HG03025 (cell line): ENCODE measurements around the gene ACSM3.
"Not testable (repeated sequence)": the region's sequence is repeated elsewhere in the genome, so short reads cannot be mapped to it uniquely, and the experiment has no call there.

ENCODE experiments used
- ATAC-seq: cut with Tn5 transposase; IDR thresholded peaks from one replicate; pipeline ENCODE4 v1.9.1; 2021; ENCODE audit warnings: mild to moderate bottlenecking, moderate library complexity; ENCODE audit not compliant: unreplicated experiment, low FRiP score

The ACSM3 gene

GRCh38 chr16:20803561-20804214 lies 39.9 kb downstream of the ACSM3 start:
- no peak for ATAC-seq

- not testable (repeated sequence) for ATAC-seq
These were observed 41.9 kb downstream of the ACSM3 start for GRCh38 chr16:20805684-20806167.

- peak; percentile 82 for ATAC-seq
These were observed 42.6 kb downstream of the ACSM3 start, which contains the start of the genes ERI2 and REXO5 for GRCh38 chr16:20806168-20807050. TSS of gene ERI2 (minus strand) at chr16:20806472. CDS start at chr16:20806430, 42 bp downstream. TSS of gene REXO5 (plus strand) at chr16:20806527. CDS start at chr16:20806954, 427 bp downstream.

- no peak for ATAC-seq
These were observed 44.0 kb downstream of the ACSM3 start for GRCh38 chr16:20807862-20808261.

GRCh38 chr16:20811889-20812439 lies 48.1 kb downstream of the ACSM3 start:
- no peak for ATAC-seq

GRCh38 chr16:20812510-20812909 lies 48.7 kb downstream of the ACSM3 start:
- ATAC-seq = no peak

GRCh38 chr16:20814784-20815183 lies 51.0 kb downstream of the ACSM3 start:
- no peak for ATAC-seq

- ATAC-seq = no peak
These were observed 55.2 kb downstream of the ACSM3 start for GRCh38 chr16:20818929-20819585.

GRCh38 chr16:20821682-20822081 lies 57.9 kb downstream of the ACSM3 start:
- ATAC-seq = no peak

- ATAC-seq = no peak
These were observed 58.9 kb downstream of the ACSM3 start for GRCh38 chr16:20822521-20823325.

- no peak for ATAC-seq
These were observed 62.3 kb downstream of the ACSM3 start for GRCh38 chr16:20826039-20826566.

- ATAC-seq = no peak
These were observed 65.7 kb downstream of the ACSM3 start for GRCh38 chr16:20829536-20829935.

- ATAC-seq = no peak
These were observed 66.6 kb downstream of the ACSM3 start for GRCh38 chr16:20830372-20830771.

GRCh38 chr16:20833086-20833485 lies 69.3 kb downstream of the ACSM3 start:
- no peak for ATAC-seq

- no peak for ATAC-seq
These were observed 74.4 kb downstream of the ACSM3 start for GRCh38 chr16:20838240-20838639.

- no peak for ATAC-seq
These were observed 75.7 kb downstream of the ACSM3 start for GRCh38 chr16:20839504-20839903.

GRCh38 chr16:20844054-20844453 lies 80.2 kb downstream of the ACSM3 start:
- ATAC-seq = no peak

- ATAC-seq = no peak
These were observed 80.8 kb downstream of the ACSM3 start for GRCh38 chr16:20844588-20844987.

GRCh38 chr16:20846030-20846429 lies 82.2 kb downstream of the ACSM3 start:
- no peak for ATAC-seq

- no peak for ATAC-seq
These were observed 82.7 kb downstream of the ACSM3 start for GRCh38 chr16:20846551-20846950.
